Endodermal cell (in vitro differentiated cells): Measurements from ENCODE around the gene CACNG1. TPM values are rescaled to one million over a fixed set of nuclear protein-coding genes. Genes with fewer than 3 reads are reported as not detected.

Source experiments
- DNase-seq: peaks from one replicate; pipeline ENCODE4 v3.0.0-alpha.2; 2017
- H3K27ac ChIP-seq: 2 replicates; pipeline ENCODE4 v1.5.1; 2013; ENCODE audit warnings: mild to moderate bottlenecking, low read depth, low read length, moderate library complexity
- H3K27me3 ChIP-seq: 2 replicates; pipeline ENCODE4 v1.6.1; 2013; ENCODE audit warnings: mild to moderate bottlenecking, low read length, moderate library complexity; ENCODE audit not compliant: insufficient read depth, control insufficient read depth, poor library complexity, severe bottlenecking
- H3K36me3 ChIP-seq: 2 replicates; pipeline ENCODE4 v1.7.0; 2013; ENCODE audit warnings: mild to moderate bottlenecking, low read length, moderate library complexity; ENCODE audit not compliant: control insufficient read depth, insufficient read depth
- H3K4me1 ChIP-seq: one replicate; pipeline ENCODE4 v1.7.0; 2013; ENCODE audit warnings: low read length; ENCODE audit not compliant: control insufficient read depth, insufficient read depth
- H3K4me3 ChIP-seq: 2 replicates; pipeline ENCODE4 v1.5.1; 2013; ENCODE audit warnings: mild to moderate bottlenecking, low read length, moderate library complexity
- H3K9ac ChIP-seq: 2 replicates; pipeline ENCODE4 v1.6.1; 2013; ENCODE audit warnings: mild to moderate bottlenecking, low read length, moderate library complexity; ENCODE audit not compliant: poor library complexity, severe bottlenecking; ENCODE audit errors: extremely low read depth
- H3K9me3 ChIP-seq: 2 replicates; pipeline ENCODE4 v1.6.1; 2013; ENCODE audit warnings: mild to moderate bottlenecking, low read length, moderate library complexity; ENCODE audit not compliant: control insufficient read depth
- H3K27ac Mint-ChIP-seq: 2 replicates; pipeline ENCODE4 v1.8.0; 2020; ENCODE audit warnings: mixed read lengths
- H3K27me3 Mint-ChIP-seq: 2 replicates; pipeline ENCODE4 v1.8.0; 2021; ENCODE audit warnings: mild to moderate bottlenecking, mixed read lengths; ENCODE audit not compliant: insufficient read depth
- H3K36me3 Mint-ChIP-seq: 2 replicates; pipeline ENCODE4 v1.8.0; 2020; ENCODE audit warnings: low read depth, mixed read lengths
- H3K4me1 Mint-ChIP-seq: 2 replicates; pipeline ENCODE4 v1.8.0; 2020; ENCODE audit warnings: mixed read lengths
- H3K4me3 Mint-ChIP-seq: 2 replicates; pipeline ENCODE4 v1.8.0; 2020; ENCODE audit warnings: mild to moderate bottlenecking, moderate library complexity, mixed read lengths
- H3K9me3 Mint-ChIP-seq: 2 replicates; pipeline ENCODE4 v1.8.0; 2020; ENCODE audit warnings: mild to moderate bottlenecking, mixed read lengths
- WGBS, 2 experiments: methylation state at CpG; one replicate each; pipeline versions ENCODE4 v1.1.5 to v1.1.7; 2013; ENCODE audit warnings: missing lambda C conversion rate in 2 of 2, mixed read lengths in 1 of 2; ENCODE audit not compliant: insufficient coverage in 1 of 2, insufficient read length in 1 of 2; 5-methylcytosine and 5-hydroxymethylcytosine counted together
- total RNA-seq, 2 donors: library from RNA; stranded (reverse); fragmentation: NEBNext Ultra II Directional in 1 of 2; extraction: Animal tissue kit (Norgen Biotek cat#: 25700) in 1 of 2; gene quantifications; 2 replicates in 1 of 2; 3 replicates in 1 of 2; pipeline ENCODE4 v1.2.1, GENCODE V29; 2021
- TF ChIP-seq, protein P1 (sequence below): fragments of 200-600 bp; sonication (generic); conservative IDR thresholded peaks from 2 replicates; pipeline ENCODE4 v1.5.0; 2021; ENCODE audit warnings: antibody characterized with exemption, mild to moderate bottlenecking

Gene CACNG1
- total RNA-seq, 2 donors from 2014 or later = not detected

GRCh38 chr17:67053438-67054000 is 9.2 kb downstream of the CACNG1 start:
- WGBS, 2 experiments = 87 to 91% methylated on average over 3 to 9 of the region's 9 CpGs
- Mint-ChIP-seq H3K4me1 (no peaks in the 10 kb centered on the region), H3K9me3 (peaks cover 12% of the 10 kb centered on the region), H3K4me3 (no peak overlapping the region), H3K36me3 (peaks cover 4% of the 10 kb centered on the region), H3K27ac (no peak overlapping the region), H3K27me3 (peaks cover 2% of the 10 kb centered on the region)
- Histone ChIP-seq H3K27me3 (no peaks in the 10 kb centered on the region), H3K9me3 (peaks cover 16% of the 10 kb centered on the region), H3K27ac (no peak overlapping the region), H3K9ac (no peak overlapping the region), H3K4me3 (no peak overlapping the region), H3K4me1 (no peaks in the 10 kb centered on the region), H3K36me3 (no peaks in the 10 kb centered on the region)
- DNase-seq = peak; percentile 35
- TF ChIP-seq, protein P1, sequence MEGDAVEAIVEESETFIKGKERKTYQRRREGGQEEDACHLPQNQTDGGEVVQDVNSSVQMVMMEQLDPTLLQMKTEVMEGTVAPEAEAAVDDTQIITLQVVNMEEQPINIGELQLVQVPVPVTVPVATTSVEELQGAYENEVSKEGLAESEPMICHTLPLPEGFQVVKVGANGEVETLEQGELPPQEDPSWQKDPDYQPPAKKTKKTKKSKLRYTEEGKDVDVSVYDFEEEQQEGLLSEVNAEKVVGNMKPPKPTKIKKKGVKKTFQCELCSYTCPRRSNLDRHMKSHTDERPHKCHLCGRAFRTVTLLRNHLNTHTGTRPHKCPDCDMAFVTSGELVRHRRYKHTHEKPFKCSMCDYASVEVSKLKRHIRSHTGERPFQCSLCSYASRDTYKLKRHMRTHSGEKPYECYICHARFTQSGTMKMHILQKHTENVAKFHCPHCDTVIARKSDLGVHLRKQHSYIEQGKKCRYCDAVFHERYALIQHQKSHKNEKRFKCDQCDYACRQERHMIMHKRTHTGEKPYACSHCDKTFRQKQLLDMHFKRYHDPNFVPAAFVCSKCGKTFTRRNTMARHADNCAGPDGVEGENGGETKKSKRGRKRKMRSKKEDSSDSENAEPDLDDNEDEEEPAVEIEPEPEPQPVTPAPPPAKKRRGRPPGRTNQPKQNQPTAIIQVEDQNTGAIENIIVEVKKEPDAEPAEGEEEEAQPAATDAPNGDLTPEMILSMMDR = no peak

DNA sequence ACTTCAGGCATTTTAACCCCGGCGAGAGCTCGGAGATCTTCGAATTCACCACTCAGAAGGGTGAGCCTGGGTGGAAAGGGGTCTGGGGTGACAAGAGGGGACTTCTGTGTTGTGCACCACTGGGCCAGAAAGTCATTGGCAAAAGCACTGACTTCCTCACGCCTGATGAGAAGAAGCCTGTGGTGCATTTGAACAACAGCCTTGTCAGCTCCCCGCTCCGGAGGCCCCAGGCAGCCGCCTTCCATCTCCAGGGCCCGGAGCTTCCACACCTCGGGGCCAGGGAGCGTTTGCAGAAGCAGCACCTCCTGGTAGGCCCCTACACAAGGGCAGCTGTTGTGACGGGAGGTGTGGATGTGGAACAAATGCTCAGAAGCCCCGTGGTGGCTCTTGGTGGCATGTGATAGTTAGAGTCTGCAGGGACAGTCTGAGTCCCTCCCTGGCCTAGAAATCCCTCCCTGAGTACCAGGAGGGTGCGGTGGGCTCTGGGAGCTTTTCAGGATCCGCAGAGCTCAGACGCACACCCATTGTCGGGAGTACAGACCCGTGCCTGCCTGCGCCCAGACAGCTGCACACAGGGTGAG is 9.7 kb downstream of the CACNG1 start:
- Mint-ChIP-seq H3K4me1 (no peaks in the 10 kb centered on the region), H3K27me3 (peaks cover 2% of the 10 kb centered on the region), H3K9me3 (peaks cover 7% of the 10 kb centered on the region), H3K4me3 (no peak overlapping the region), H3K36me3 (no peaks in the 10 kb centered on the region), H3K27ac (no peak overlapping the region)
- DNase-seq = peak; percentile 53
- no peaks in the 10 kb centered on the region for H3K36me3 ChIP-seq
- WGBS, 2 experiments = 90 to 91% methylated on average over 11 to 19 of the region's 19 CpGs
- no peak overlapping the region for H3K27ac ChIP-seq
- no peak overlapping the region for H3K4me3 ChIP-seq
- H3K27me3 ChIP-seq = no peaks in the 10 kb centered on the region
- TF ChIP-seq, protein P1 = no peak
- H3K9ac ChIP-seq = no peak overlapping the region
- peaks cover 10% of the 10 kb centered on the region for H3K9me3 ChIP-seq
- H3K4me1 ChIP-seq = no peaks in the 10 kb centered on the region

DNA sequence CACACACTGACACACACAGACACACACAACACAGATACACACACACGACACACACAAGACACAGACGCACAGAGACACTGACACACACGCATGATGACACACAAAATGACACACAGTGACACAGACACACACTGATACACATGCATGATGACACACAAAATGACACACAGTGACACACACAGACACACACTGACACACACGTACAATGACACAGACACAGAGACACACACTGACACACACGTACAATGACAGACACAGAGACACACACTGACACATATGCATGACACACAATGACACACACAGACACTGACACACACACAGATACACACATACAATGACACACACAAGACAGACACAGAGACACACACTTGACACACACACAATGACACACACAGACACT is 10.3 kb downstream of the CACNG1 start:
- Histone ChIP-seq H3K27me3 (no peaks in the 10 kb centered on the region), H3K9me3 (peaks cover 5% of the 10 kb centered on the region), H3K9ac (no peak overlapping the region), H3K4me1 (no peaks in the 10 kb centered on the region), H3K36me3 (no peaks in the 10 kb centered on the region), H3K27ac (no peak overlapping the region), H3K4me3 (no peak overlapping the region)
- no peaks in the 10 kb centered on the region for H3K36me3 Mint-ChIP-seq
- no peak overlapping the region for H3K4me3 Mint-ChIP-seq
- H3K4me1 Mint-ChIP-seq = no peaks in the 10 kb centered on the region
- H3K27me3 Mint-ChIP-seq = peaks cover 2% of the 10 kb centered on the region
- H3K27ac Mint-ChIP-seq = no peak overlapping the region
- TF ChIP-seq, protein P1 = no peak
- H3K9me3 Mint-ChIP-seq = peaks cover 2% of the 10 kb centered on the region
- no peak for DNase-seq
- whole genome bisulfite sequencing, 2 experiments = 0 to 72% methylated on average over 1 to 5 of the region's 5 CpGs
